Astrocyte (in vitro differentiated cells and primary cell): ENCODE results near the gene SHISA9. TPM values are rescaled to one million over a fixed set of nuclear protein-coding genes. Genes with fewer than 3 reads are reported as not detected.

Source experiments
- DNase-seq: peaks from one replicate; pipeline ENCODE4 v3.0.0-alpha.2; 2010; ENCODE audit warnings: low read depth
- FAIRE-seq: peaks from 2 replicates; lab custom pipeline; 2011; peaks lifted over from hg19 to GRCh38; lab: Jason Lieb, UNC
- H2AFZ ChIP-seq: 2 replicates; pipeline ENCODE4 v1.6.0; 2012; ENCODE audit warnings: low read depth, low read length, inconsistent platforms
- H3K27ac ChIP-seq: 2 replicates; pipeline ENCODE4 v1.5.1; 2011; ENCODE audit warnings: low read depth, low read length, inconsistent platforms
- H3K27me3 ChIP-seq: 2 replicates; pipeline ENCODE4 v1.6.0; 2011; ENCODE audit warnings: low read length, inconsistent platforms; ENCODE audit not compliant: insufficient read depth
- H3K36me3 ChIP-seq: 2 replicates; pipeline ENCODE4 v1.5.1; 2011; ENCODE audit warnings: low read length, inconsistent platforms; ENCODE audit not compliant: insufficient read depth
- H3K4me1 ChIP-seq: 2 replicates; pipeline ENCODE4 v1.5.1; 2011; ENCODE audit warnings: low read length, inconsistent platforms; ENCODE audit not compliant: insufficient read depth
- H3K4me2 ChIP-seq: 2 replicates; pipeline ENCODE4 v1.6.0; 2012; ENCODE audit warnings: low read length, inconsistent platforms
- H3K4me3 ChIP-seq: 2 replicates; pipeline ENCODE4 v1.5.1; 2011; ENCODE audit warnings: low read depth, mild to moderate bottlenecking, low read length, inconsistent platforms; ENCODE audit not compliant: insufficient read depth
- H3K79me2 ChIP-seq: 2 replicates; pipeline ENCODE4 v1.6.0; 2012; ENCODE audit warnings: mild to moderate bottlenecking, low read length, inconsistent platforms; ENCODE audit not compliant: insufficient read depth
- H3K9ac ChIP-seq: 2 replicates; pipeline ENCODE4 v1.6.0; 2012; ENCODE audit warnings: mild to moderate bottlenecking, low read length, inconsistent platforms
- H3K9me3 ChIP-seq: 2 replicates; pipeline ENCODE4 v1.5.1; 2012; ENCODE audit warnings: low read depth, mild to moderate bottlenecking, low read length, inconsistent platforms; ENCODE audit not compliant: insufficient read depth
- H4K20me1 ChIP-seq: 2 replicates; pipeline ENCODE4 v1.6.0; 2012; ENCODE audit warnings: low read length, inconsistent platforms; ENCODE audit not compliant: insufficient read depth
- H3K27ac Mint-ChIP-seq: one replicate; pipeline ENCODE4 v1.8.0; 2021; ENCODE audit warnings: mild to moderate bottlenecking, mixed read lengths; ENCODE audit not compliant: unreplicated experiment
- H3K27me3 Mint-ChIP-seq: one replicate; pipeline ENCODE4 v1.8.0; 2021; ENCODE audit warnings: low read depth, mixed read lengths; ENCODE audit not compliant: unreplicated experiment
- H3K36me3 Mint-ChIP-seq: one replicate; pipeline ENCODE4 v1.8.0; 2021; ENCODE audit warnings: low read depth, mixed read lengths; ENCODE audit not compliant: unreplicated experiment
- H3K4me1 Mint-ChIP-seq: one replicate; pipeline ENCODE4 v1.8.0; 2021; ENCODE audit warnings: low read depth, mixed read lengths; ENCODE audit not compliant: unreplicated experiment
- H3K4me3 Mint-ChIP-seq: one replicate; pipeline ENCODE4 v1.8.0; 2021; ENCODE audit warnings: mild to moderate bottlenecking, moderate library complexity, mixed read lengths; ENCODE audit not compliant: unreplicated experiment
- H3K9me3 Mint-ChIP-seq: one replicate; pipeline ENCODE4 v1.8.0; 2021; ENCODE audit warnings: mild to moderate bottlenecking, mixed read lengths; ENCODE audit not compliant: unreplicated experiment
- CTCF ChIP-seq: IDR thresholded peaks from 2 replicates; pipeline ENCODE4 v1.5.1; 2011; ENCODE audit warnings: low read depth, mild to moderate bottlenecking, inconsistent platforms, low read length, moderate library complexity; ENCODE audit not compliant: insufficient read depth
- EZH2 ChIP-seq: IDR thresholded peaks from 2 replicates; pipeline ENCODE4 v1.6.1; 2012; ENCODE audit warnings: mild to moderate bottlenecking, low read length, inconsistent platforms; ENCODE audit not compliant: insufficient read depth
- total RNA-seq: library from RNA; stranded (reverse); gene quantifications from 2 replicates; pipeline ENCODE4 v1.2.1, GENCODE V29; 2021

The SHISA9 gene
- total RNA-seq, 1 donor from 2014 or later = 73.0 TPM

- Histone ChIP-seq H3K36me3 (no peaks in the 10 kb centered on the region), H3K9ac (no peak overlapping the region), H3K27me3 (no peaks in the 10 kb centered on the region), H3K79me2 (no peaks in the 10 kb centered on the region), H3K4me1 (no peaks in the 10 kb centered on the region), H4K20me1 (no peaks in the 10 kb centered on the region), H3K4me3 (no peak overlapping the region), H2AFZ (no peak overlapping the region), H3K27ac (no peak overlapping the region), H3K4me2 (no peak overlapping the region), H3K9me3 (no peaks in the 10 kb centered on the region)
- no peak for TF ChIP-seq CTCF
- TF ChIP-seq EZH2 = no peak
- peaks cover 5% of the 10 kb centered on the region for H3K36me3 Mint-ChIP-seq
- FAIRE-seq = no peak
- H3K4me3 Mint-ChIP-seq = no peak overlapping the region
- H3K4me1 Mint-ChIP-seq = peaks cover 19% of the 10 kb centered on the region
- H3K9me3 Mint-ChIP-seq = peaks cover 10% of the 10 kb centered on the region
- H3K27me3 Mint-ChIP-seq = no peaks in the 10 kb centered on the region
- no peak for DNase-seq
- no peak overlapping the region for H3K27ac Mint-ChIP-seq
Observed at GRCh38 chr16:13104772-13105171, 203.4 kb downstream of the SHISA9 start.

- Histone ChIP-seq H3K9me3 (no peaks in the 10 kb centered on the region), H3K4me3 (no peak overlapping the region), H3K4me1 (no peaks in the 10 kb centered on the region), H3K27me3 (no peaks in the 10 kb centered on the region), H3K27ac (no peak overlapping the region), H4K20me1 (no peaks in the 10 kb centered on the region), H3K4me2 (no peak overlapping the region), H3K79me2 (no peaks in the 10 kb centered on the region), H2AFZ (no peak overlapping the region), H3K36me3 (no peaks in the 10 kb centered on the region), H3K9ac (no peak overlapping the region)
- Mint-ChIP-seq H3K4me3 (no peak overlapping the region), H3K36me3 (peaks cover 5% of the 10 kb centered on the region), H3K9me3 (peaks cover 10% of the 10 kb centered on the region), H3K4me1 (peaks cover 16% of the 10 kb centered on the region), H3K27ac (no peak overlapping the region), H3K27me3 (no peaks in the 10 kb centered on the region)
- FAIRE-seq = no peak
- no peak for DNase-seq
- no peak for TF ChIP-seq EZH2
- no peak for TF ChIP-seq CTCF
Observed at GRCh38 chr16:13105427-13105826, 204.0 kb downstream of the SHISA9 start.

GRCh38 chr16:13106464-13106863 is 205.1 kb downstream of the SHISA9 start:
- DNase-seq (no peak), FAIRE-seq (no peak)
- H3K4me3 Mint-ChIP-seq = no peak overlapping the region
- Histone ChIP-seq H3K79me2 (no peaks in the 10 kb centered on the region), H2AFZ (no peak overlapping the region), H3K9me3 (no peaks in the 10 kb centered on the region), H3K9ac (no peak overlapping the region), H3K4me2 (no peak overlapping the region), H4K20me1 (no peaks in the 10 kb centered on the region), H3K27me3 (no peaks in the 10 kb centered on the region), H3K4me3 (no peak overlapping the region), H3K4me1 (no peaks in the 10 kb centered on the region), H3K27ac (no peak overlapping the region), H3K36me3 (no peaks in the 10 kb centered on the region)
- H3K4me1 Mint-ChIP-seq = peaks cover 22% of the 10 kb centered on the region
- H3K9me3 Mint-ChIP-seq = peaks cover 10% of the 10 kb centered on the region
- H3K27ac Mint-ChIP-seq = no peak overlapping the region
- H3K36me3 Mint-ChIP-seq = peaks cover 5% of the 10 kb centered on the region
- TF ChIP-seq CTCF = no peak
- TF ChIP-seq EZH2 = no peak
- H3K27me3 Mint-ChIP-seq = no peaks in the 10 kb centered on the region
